Caco-2 (cell line): ENCODE results near the gene SGMS1. TPM values are rescaled to one million over a fixed set of nuclear protein-coding genes. Genes with fewer than 3 reads are reported as not detected.

Experiments used
- BruUV-seq: library from RNA; stranded (reverse); fragments of 400-500 nt; replicated peaks from 2 replicates; lab custom pipeline; 2021; lab: Mats Ljungman, UMichigan
- CTCF ChIA-PET: fragments of 300-600 bp; sonication (Branson Sonifier 250); formaldehyde crosslinking; loops from one replicate; lab custom pipeline; 2022; ENCODE audit warnings: antibody characterized with exemption; lab: Charles Lee
- POLR2A ChIA-PET: fragments of 300-600 bp; sonication (Branson Sonifier 250); formaldehyde crosslinking; loops from one replicate; lab custom pipeline; 2022; ENCODE audit warnings: antibody characterized with exemption; lab: Charles Lee
- DNase-seq, 2 experiments: peaks; one replicate each; pipeline versions ENCODE4 v3.0.0 to v3.0.0-alpha.2; 2020 to 2022
- H3K27me3 ChIP-seq: replicated peaks from 2 replicates; pipeline ENCODE4 v1.6.0; 2011; ENCODE audit warnings: low read length; ENCODE audit not compliant: control insufficient read depth, insufficient read depth
- H3K36me3 ChIP-seq: 2 replicates; pipeline ENCODE4 v1.5.1; 2011; ENCODE audit warnings: low read length; ENCODE audit not compliant: control insufficient read depth, insufficient read depth
- H3K4me1 ChIP-seq: fragments of 250-450 bp; sonication (Bioruptor Pico); 2 replicates; pipeline ENCODE4 v1.5.1; 2020; ENCODE audit warnings: mild to moderate bottlenecking
- H3K4me3 ChIP-seq: 2 replicates; pipeline ENCODE4 v1.5.1; 2011; ENCODE audit warnings: low read depth, mild to moderate bottlenecking, control low read depth, low read length
- H3K9me3 ChIP-seq: fragments of 250-450 bp; sonication (Bioruptor Pico); 2 replicates; pipeline ENCODE4 v1.5.1; 2020; ENCODE audit warnings: mild to moderate bottlenecking, moderate library complexity
- H3K27ac Mint-ChIP-seq: one replicate; pipeline ENCODE4 v1.8.0; 2022; ENCODE audit warnings: mixed read lengths; ENCODE audit not compliant: unreplicated experiment
- H3K27me3 Mint-ChIP-seq: one replicate; pipeline ENCODE4 v1.8.0; 2022; ENCODE audit warnings: mixed read lengths; ENCODE audit not compliant: insufficient read depth, unreplicated experiment
- H3K36me3 Mint-ChIP-seq: one replicate; pipeline ENCODE4 v1.8.0; 2022; ENCODE audit warnings: mild to moderate bottlenecking, mixed read lengths; ENCODE audit not compliant: insufficient read depth, unreplicated experiment
- H3K4me1 Mint-ChIP-seq: one replicate; pipeline ENCODE4 v1.8.0; 2022; ENCODE audit warnings: low read depth, mixed read lengths; ENCODE audit not compliant: unreplicated experiment
- H3K4me3 Mint-ChIP-seq: one replicate; pipeline ENCODE4 v1.8.0; 2022; ENCODE audit warnings: mild to moderate bottlenecking, moderate library complexity, mixed read lengths; ENCODE audit not compliant: unreplicated experiment
- H3K9me3 Mint-ChIP-seq: one replicate; pipeline ENCODE4 v1.8.0; 2022; ENCODE audit warnings: mixed read lengths; ENCODE audit not compliant: unreplicated experiment
- CTCF ChIP-seq, 2 experiments: fragments of 200-600 bp in 1 of 2; IDR thresholded peaks; 1 replicate in 1 of 2; 2 replicates in 1 of 2; pipeline versions ENCODE4 v1.5.1 to v1.8.0; 2011 to 2022; ENCODE audit warnings: antibody characterized with exemption in 1 of 2, control low read depth in 1 of 2, inconsistent platforms in 1 of 2, low read depth in 1 of 2, low read length in 1 of 2, mild to moderate bottlenecking in 1 of 2, moderate library complexity in 1 of 2; ENCODE audit not compliant: insufficient read depth in 1 of 2, severe bottlenecking in 1 of 2, unreplicated experiment in 1 of 2
- intact Hi-C: fragments of 100-400 bp; cut with micrococcal nuclease; formaldehyde crosslinking; loops from one replicate; pipeline ENCODE4 v1.10.0; 2022; ENCODE audit not compliant: unreplicated experiment
- total RNA-seq: library from RNA; stranded (reverse); gene quantifications from 2 replicates; pipeline ENCODE4 v1.2.3, GENCODE V29; 2022

The SGMS1 gene
- total RNA-seq, 1 experiment from 2014 or later: 30.5 TPM

DNA sequence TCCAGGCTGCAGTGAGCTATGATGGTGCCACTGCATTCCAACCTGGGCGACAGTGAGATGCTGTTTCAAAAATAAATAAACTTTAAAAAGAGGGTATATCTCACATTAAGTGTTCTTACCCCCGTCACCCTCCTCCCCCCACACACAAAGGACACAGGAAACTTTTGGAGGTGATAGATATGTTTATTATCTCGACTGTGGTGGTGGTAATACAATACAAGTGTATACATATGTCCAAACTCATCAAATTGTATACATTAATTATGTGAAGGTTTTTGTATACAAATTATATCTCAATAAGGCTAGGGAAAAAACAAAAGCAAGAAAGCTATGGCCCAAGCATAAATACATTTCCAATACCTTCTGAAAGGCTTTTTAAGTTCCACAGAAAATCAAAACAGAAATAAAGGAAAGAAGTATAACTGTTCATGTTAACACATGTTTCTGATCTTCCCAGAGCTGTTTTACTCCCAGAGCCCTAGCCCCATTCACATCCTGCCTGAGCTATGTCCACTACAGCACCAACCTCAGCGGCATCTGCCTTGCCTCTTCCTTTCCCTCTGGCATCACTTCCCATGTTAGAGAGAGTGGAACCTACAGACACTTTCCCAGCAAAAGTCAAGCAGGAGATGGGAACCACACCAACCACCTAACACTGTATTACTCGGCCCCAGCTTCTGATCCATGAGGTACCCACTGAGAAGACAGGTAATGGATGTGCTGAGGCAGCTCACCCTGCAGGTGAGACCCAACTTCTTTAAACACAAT, 48.1 kb downstream of the SGMS1 start:
- Histone ChIP-seq H3K36me3 (no peaks in the 10 kb centered on the region), H3K9me3 (no peaks in the 10 kb centered on the region), H3K4me3 (no peak overlapping the region), H3K27me3 (no peaks in the 10 kb centered on the region), H3K4me1 (peaks cover 63% of the 10 kb centered on the region)
- H3K4me3 Mint-ChIP-seq: no peak overlapping the region
- no peak overlapping the region for H3K27ac Mint-ChIP-seq
- DNase-seq: no peak
- no peaks in the 10 kb centered on the region for H3K27me3 Mint-ChIP-seq
- ChIA-PET CTCF (interaction anchor here (1.5 to 2.7 kb wide), 2 partner anchors 29 to 48 kb away, joined by 3 to 12 read pairs; partner anchors contain the start of gene SGMS1), POLR2A (no interaction called here)
- no TSS peak for BruUV-seq
- no peaks in the 10 kb centered on the region for H3K9me3 Mint-ChIP-seq
- peaks cover 9% of the 10 kb centered on the region for H3K36me3 Mint-ChIP-seq
- intact Hi-C loops: no loop called here
- peaks cover 78% of the 10 kb centered on the region for H3K4me1 Mint-ChIP-seq
- TF ChIP-seq CTCF (IDR thresholded peaks at IDR 0.05; ENCODE audit: insufficient read depth in 1 of 2, low read depth in 1 of 2, low read length in 1 of 2, severe bottlenecking in 1 of 2, unreplicated experiment in 1 of 2): no peak

DNA sequence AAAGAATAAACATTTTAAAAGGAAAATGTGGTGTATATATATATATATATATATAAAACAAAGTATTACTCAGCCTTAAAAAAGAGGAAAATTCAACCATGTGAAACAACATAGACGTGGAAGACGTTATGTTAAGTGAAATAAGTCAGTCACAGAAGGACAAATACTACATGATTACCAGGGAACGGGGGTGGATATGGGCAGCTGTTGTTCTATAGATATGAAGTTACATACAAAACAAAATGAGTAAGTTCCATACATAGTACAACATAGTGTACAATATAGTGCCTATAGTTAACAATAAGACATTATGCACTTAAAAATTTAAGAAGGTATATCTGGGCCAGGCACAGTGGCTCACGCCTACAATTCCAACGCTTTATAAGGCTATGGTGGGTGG, 48.8 kb downstream of the SGMS1 start:
- TF ChIP-seq CTCF (IDR thresholded peaks at IDR 0.05; ENCODE audit: insufficient read depth in 1 of 2, low read depth in 1 of 2, low read length in 1 of 2, severe bottlenecking in 1 of 2, unreplicated experiment in 1 of 2): no peak
- CTCF ChIA-PET: no interaction called here
- POLR2A ChIA-PET: no interaction called here

GRCh38 chr10:50574305-50574704, 49.5 kb downstream of the SGMS1 start:
- peaks cover 50% of the 10 kb centered on the region for H3K4me1 ChIP-seq
- ChIA-PET POLR2A (no interaction called here), CTCF (no interaction called here)
- Mint-ChIP-seq H3K4me3 (no peak overlapping the region), H3K4me1 (peaks cover 64% of the 10 kb centered on the region), H3K9me3 (no peaks in the 10 kb centered on the region), H3K36me3 (no peaks in the 10 kb centered on the region), H3K27ac (no peak overlapping the region), H3K27me3 (no peaks in the 10 kb centered on the region)
- H3K36me3 ChIP-seq: no peaks in the 10 kb centered on the region
- no peaks in the 10 kb centered on the region for H3K9me3 ChIP-seq
- no peak overlapping the region for H3K4me3 ChIP-seq
- H3K27me3 ChIP-seq: no peaks in the 10 kb centered on the region
- TF ChIP-seq CTCF (IDR thresholded peaks at IDR 0.05; ENCODE audit: insufficient read depth in 1 of 2, low read depth in 1 of 2, low read length in 1 of 2, severe bottlenecking in 1 of 2, unreplicated experiment in 1 of 2): peak; percentile 13 to 62
- DNase-seq: no peak
- intact Hi-C loops: no loop called here
- no TSS peak for BruUV-seq

More for the DNA sequence above, 48.8 kb downstream of the SGMS1 start:
- DNase-seq: no peak
- Histone ChIP-seq H3K9me3 (no peaks in the 10 kb centered on the region), H3K4me3 (no peak overlapping the region), H3K36me3 (no peaks in the 10 kb centered on the region), H3K27me3 (no peaks in the 10 kb centered on the region), H3K4me1 (peaks cover 56% of the 10 kb centered on the region)
- Mint-ChIP-seq H3K36me3 (peaks cover 5% of the 10 kb centered on the region), H3K4me1 (peaks cover 71% of the 10 kb centered on the region), H3K9me3 (no peaks in the 10 kb centered on the region), H3K4me3 (no peak overlapping the region), H3K27me3 (no peaks in the 10 kb centered on the region), H3K27ac (no peak overlapping the region)
- no TSS peak for BruUV-seq
- intact Hi-C loops: no loop called here
